BJ (cell line): ENCODE results near the gene DACH2. TPM values are rescaled to one million over a fixed set of nuclear protein-coding genes. Genes with fewer than 3 reads are reported as not detected.

ENCODE experiments used
- CTCF ChIA-PET: fragments of 350-600 bp; formaldehyde crosslinking; extraction: SDS; loops from one replicate; lab custom pipeline; 2021; ENCODE audit warnings: antibody characterized with exemption, inconsistent platforms; lab: Yijun Ruan, JAX
- POLR2A ChIA-PET: fragments of 300-600 bp; sonication (Branson Sonifier 250); formaldehyde crosslinking; extraction: SDS; loops from one replicate; lab custom pipeline; 2021; ENCODE audit warnings: antibody characterized with exemption; lab: Charles Lee
- DNase-seq: peaks from one replicate; pipeline ENCODE4 v3.0.0-alpha.2; 2011; ENCODE audit warnings: low read depth
- H3K27me3 ChIP-seq: 2 replicates; pipeline ENCODE4 v1.6.0; 2011; ENCODE audit warnings: low read length; ENCODE audit not compliant: control insufficient read depth, insufficient read depth
- H3K36me3 ChIP-seq: 2 replicates; pipeline ENCODE4 v1.5.1; 2011; ENCODE audit warnings: low read length; ENCODE audit not compliant: control insufficient read depth, insufficient read depth
- H3K4me3 ChIP-seq: 2 replicates; pipeline ENCODE4 v1.5.1; 2011; ENCODE audit warnings: low read depth, mild to moderate bottlenecking, control low read depth, low read length
- polyA plus RNA-seq: library from polyadenylated mRNA; depleted of rRNA; stranded (reverse); fragments of >200 nt; gene quantifications from 2 replicates; pipeline ENCODE4 v1.2.3, GENCODE V29; 2011
- TF ChIP-seq, protein P1 (sequence below): IDR thresholded peaks from 2 replicates; pipeline ENCODE4 v1.5.1; 2011; ENCODE audit warnings: low read depth, mild to moderate bottlenecking, control low read depth, inconsistent platforms, low read length, moderate library complexity; ENCODE audit not compliant: insufficient read depth

The DACH2 gene
- polyA plus RNA-seq, 1 experiment, result not detected

DNA sequence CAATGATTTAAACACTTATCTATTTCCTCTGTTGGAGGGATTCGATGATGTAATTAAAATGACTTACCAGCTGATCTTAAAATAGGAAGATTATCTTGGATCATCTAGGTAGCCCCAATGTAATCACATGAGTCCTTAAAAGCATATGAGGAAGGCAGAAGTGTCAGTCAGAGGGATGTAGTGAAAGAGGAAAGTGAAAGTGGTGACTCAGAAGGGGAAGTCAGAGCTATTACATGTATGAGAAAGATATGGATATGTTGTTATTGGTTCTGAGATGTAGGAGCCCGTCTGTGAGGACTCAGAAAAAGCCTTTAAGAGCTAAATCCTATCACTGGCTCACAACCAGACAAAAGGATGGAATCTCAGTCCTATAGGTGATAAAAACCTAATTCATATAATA, 456.4 kb downstream of the DACH2 start:
- no peak for DNase-seq
- TF ChIP-seq, protein P1, sequence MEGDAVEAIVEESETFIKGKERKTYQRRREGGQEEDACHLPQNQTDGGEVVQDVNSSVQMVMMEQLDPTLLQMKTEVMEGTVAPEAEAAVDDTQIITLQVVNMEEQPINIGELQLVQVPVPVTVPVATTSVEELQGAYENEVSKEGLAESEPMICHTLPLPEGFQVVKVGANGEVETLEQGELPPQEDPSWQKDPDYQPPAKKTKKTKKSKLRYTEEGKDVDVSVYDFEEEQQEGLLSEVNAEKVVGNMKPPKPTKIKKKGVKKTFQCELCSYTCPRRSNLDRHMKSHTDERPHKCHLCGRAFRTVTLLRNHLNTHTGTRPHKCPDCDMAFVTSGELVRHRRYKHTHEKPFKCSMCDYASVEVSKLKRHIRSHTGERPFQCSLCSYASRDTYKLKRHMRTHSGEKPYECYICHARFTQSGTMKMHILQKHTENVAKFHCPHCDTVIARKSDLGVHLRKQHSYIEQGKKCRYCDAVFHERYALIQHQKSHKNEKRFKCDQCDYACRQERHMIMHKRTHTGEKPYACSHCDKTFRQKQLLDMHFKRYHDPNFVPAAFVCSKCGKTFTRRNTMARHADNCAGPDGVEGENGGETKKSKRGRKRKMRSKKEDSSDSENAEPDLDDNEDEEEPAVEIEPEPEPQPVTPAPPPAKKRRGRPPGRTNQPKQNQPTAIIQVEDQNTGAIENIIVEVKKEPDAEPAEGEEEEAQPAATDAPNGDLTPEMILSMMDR, result no peak
- POLR2A ChIA-PET, result no interaction called here
- H3K4me3 ChIP-seq, result no peak overlapping the region
- no peaks in the 10 kb centered on the region for H3K27me3 ChIP-seq
- CTCF ChIA-PET, result no interaction called here
- H3K36me3 ChIP-seq, result no peaks in the 10 kb centered on the region

DNA sequence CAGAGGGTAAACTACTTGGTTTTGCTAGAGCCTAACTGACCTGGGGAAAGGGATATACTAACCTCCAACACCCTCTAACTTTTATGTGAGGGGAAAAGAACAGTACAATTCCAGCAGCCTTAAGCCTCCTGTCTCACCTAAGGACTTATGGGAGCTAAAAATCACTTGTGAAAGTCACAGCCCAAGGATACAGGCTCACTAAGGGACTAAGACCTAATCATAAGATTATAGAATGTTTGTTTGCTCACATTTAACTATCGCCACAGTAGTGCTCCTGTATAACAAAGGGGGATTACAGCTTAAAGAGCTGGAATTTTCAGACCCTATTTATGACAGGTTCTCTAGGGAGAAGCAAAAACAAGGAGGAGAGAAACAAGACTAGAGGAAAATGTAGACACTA, 548.7 kb downstream of the DACH2 start:
- H3K4me3 ChIP-seq, result no peak overlapping the region
- no peaks in the 10 kb centered on the region for H3K27me3 ChIP-seq
- CTCF ChIA-PET, result no interaction called here
- H3K36me3 ChIP-seq, result no peaks in the 10 kb centered on the region
- TF ChIP-seq, protein P1, result no peak
- POLR2A ChIA-PET, result no interaction called here
- DNase-seq, result no peak

DNA sequence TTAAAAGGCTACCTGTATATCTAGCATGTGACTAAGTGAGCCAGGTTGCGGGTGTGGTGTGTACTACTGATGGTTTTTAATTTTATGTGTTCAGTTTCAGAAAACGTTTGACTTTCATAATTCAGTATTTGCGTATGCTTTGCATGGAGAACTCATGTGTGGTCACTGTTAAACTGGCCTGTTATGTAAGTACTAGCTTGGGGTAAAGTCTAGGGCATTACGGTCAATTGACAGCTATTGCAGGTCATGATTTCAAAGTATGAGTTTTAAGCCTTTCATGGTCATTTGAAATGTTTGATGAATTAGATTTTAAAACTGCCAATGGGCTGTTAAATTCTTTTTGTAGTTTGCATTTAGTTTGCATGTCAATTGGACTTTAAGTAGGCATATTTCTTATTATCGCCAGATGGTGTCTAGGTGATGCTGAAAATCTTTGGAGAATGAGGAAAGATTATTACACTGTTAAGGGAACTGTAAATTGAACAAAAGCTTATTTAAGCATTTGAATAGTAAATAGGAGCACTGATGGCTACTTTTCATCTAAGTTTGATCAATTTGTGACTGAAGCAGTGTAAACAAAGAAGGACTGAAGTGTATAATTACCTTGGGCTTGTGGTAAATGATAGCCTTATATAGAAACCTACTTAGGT, 563.4 kb downstream of the DACH2 start:
- CTCF ChIA-PET, result no interaction called here

GRCh38 chrX:86714441-86714840, 566.2 kb downstream of the DACH2 start:
- ChIA-PET CTCF (no interaction called here), POLR2A (no interaction called here)
- Histone ChIP-seq H3K4me3 (no peak overlapping the region), H3K36me3 (no peaks in the 10 kb centered on the region), H3K27me3 (no peaks in the 10 kb centered on the region)
- TF ChIP-seq, protein P1, result no peak
- no peak for DNase-seq

More for the DNA sequence above, 563.4 kb downstream of the DACH2 start:
- Histone ChIP-seq H3K36me3 (no peaks in the 10 kb centered on the region), H3K27me3 (no peaks in the 10 kb centered on the region), H3K4me3 (no peak overlapping the region)
- TF ChIP-seq, protein P1, result no peak
- no peak for DNase-seq
- POLR2A ChIA-PET, result no interaction called here

GRCh38 chrX:86724277-86724676, 576.0 kb downstream of the DACH2 start:
- no peaks in the 10 kb centered on the region for H3K36me3 ChIP-seq
- H3K27me3 ChIP-seq, result no peaks in the 10 kb centered on the region
- ChIA-PET CTCF (no interaction called here), POLR2A (no interaction called here)
- DNase-seq, result no peak
- no peak overlapping the region for H3K4me3 ChIP-seq
- TF ChIP-seq, protein P1, result no peak
